KOPT-K1 (cell line): ENCODE measurements around the gene WDR70.
"Not testable (repeated sequence)": the region's sequence is repeated elsewhere in the genome, so short reads cannot be mapped to it uniquely, and the experiment has no call there.

ENCODE experiments used
- H3K27ac ChIP-seq: fragments of 200-600 bp; sonication (generic); 2 replicates; pipeline ENCODE4 v1.5.1; 2016; ENCODE audit warnings: antibody characterized with exemption, mild to moderate bottlenecking, low read depth, low read length; ENCODE audit not compliant: poor library complexity, severe bottlenecking
- H3K36me3 ChIP-seq: fragments of 200-600 bp; sonication (generic); 2 replicates; pipeline ENCODE4 v1.5.1; 2017; ENCODE audit warnings: antibody characterized with exemption, mild to moderate bottlenecking, low read length, moderate library complexity; ENCODE audit not compliant: insufficient read depth
- H3K9me3 ChIP-seq: fragments of 200-600 bp; sonication (generic); 2 replicates; pipeline ENCODE4 v1.5.1; 2017; ENCODE audit warnings: antibody characterized with exemption, low read length, mild to moderate bottlenecking; ENCODE audit not compliant: insufficient read depth, poor library complexity, severe bottlenecking

WDR70 gene

DNA sequence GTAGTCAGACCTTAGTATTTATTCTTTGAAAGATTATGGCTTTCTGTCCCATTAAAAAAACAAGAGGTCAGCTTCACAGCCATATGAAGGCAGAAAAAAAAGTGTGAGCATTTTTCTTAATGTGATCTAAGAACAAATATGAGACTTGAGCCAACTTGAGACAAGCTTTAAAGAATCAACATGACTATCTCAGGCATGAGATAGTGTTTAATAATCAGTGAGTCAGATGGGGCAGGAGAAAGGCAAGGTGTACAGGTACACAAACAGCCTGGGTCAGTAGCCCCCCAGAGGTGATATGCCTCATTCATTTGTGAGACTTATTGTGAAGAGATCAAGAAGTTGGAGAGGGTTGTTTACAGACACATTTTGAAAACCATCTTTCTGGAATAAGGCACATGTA, 377.1 kb downstream of the WDR70 start:
- Histone ChIP-seq H3K27ac (no peak overlapping the region), H3K36me3 (no peaks in the 10 kb centered on the region), H3K9me3 (no peaks in the 10 kb centered on the region)

GRCh38 chr5:37757980-37758582, 379.0 kb downstream of the WDR70 start:
- Histone ChIP-seq H3K27ac (no peak overlapping the region), H3K36me3 (no peaks in the 10 kb centered on the region), H3K9me3 (no peaks in the 10 kb centered on the region)

DNA sequence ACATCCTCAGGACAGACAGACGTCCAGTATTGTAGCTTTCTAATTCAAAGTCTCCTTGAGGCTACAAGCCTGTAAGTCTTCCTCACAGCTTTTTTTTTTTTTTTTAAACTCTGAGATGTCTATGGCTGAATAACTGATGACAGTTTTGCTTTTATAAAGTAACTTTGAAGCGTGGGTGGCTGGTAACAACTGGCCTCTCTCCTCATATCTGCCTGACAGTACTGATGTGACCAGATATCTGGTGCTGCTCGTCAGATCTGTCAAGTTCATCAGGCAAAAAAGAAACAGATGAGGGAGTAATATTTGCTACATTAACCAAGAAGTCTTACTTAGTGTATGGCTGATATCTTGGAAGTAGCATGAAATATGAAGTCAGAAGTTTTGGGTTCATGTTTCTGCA, 388.1 kb downstream of the WDR70 start:
- H3K27ac ChIP-seq: no peak overlapping the region
- H3K36me3 ChIP-seq: no peaks in the 10 kb centered on the region
- H3K9me3 ChIP-seq: no peaks in the 10 kb centered on the region

- Histone ChIP-seq H3K36me3 (no peaks in the 10 kb centered on the region), H3K9me3 (no peaks in the 10 kb centered on the region)
Measured at GRCh38 chr5:37767961-37768360, 388.8 kb downstream of the WDR70 start.

DNA sequence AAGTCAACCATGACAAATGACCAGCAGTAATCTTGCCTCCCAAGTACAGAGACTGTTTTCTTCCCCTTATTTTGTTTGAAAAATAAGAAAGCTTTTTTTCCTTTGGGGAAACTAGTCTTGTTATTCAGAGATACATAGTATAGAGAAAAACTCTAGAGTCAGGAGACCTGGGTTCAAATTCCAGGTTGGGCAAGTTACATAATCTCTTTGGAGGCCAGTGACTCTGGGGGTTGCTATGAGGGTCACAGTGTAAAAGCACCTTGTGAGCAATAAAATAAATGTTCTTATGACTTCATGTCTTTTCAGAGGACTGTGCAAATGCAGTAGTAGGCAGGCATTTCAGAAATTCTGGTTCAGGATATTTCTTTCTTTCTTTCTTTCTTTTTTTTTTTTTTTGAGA, 389.3 kb downstream of the WDR70 start:
- H3K9me3 ChIP-seq: no peaks in the 10 kb centered on the region
- no peaks in the 10 kb centered on the region for H3K36me3 ChIP-seq
- H3K27ac ChIP-seq: no peak overlapping the region

More at GRCh38 chr5:37767961-37768360, 388.8 kb downstream of the WDR70 start:
- H3K27ac ChIP-seq: no peak overlapping the region

GRCh38 chr5:37769108-37769507, 390.0 kb downstream of the WDR70 start:
- Histone ChIP-seq H3K9me3 (no peaks in the 10 kb centered on the region), H3K36me3 (no peaks in the 10 kb centered on the region), H3K27ac (no peak overlapping the region)

- H3K36me3 ChIP-seq: no peaks in the 10 kb centered on the region
- H3K9me3 ChIP-seq: peaks cover 7% of the 10 kb centered on the region
- H3K27ac ChIP-seq: no peak overlapping the region
Measured at GRCh38 chr5:37769840-37770239, 390.7 kb downstream of the WDR70 start.

DNA sequence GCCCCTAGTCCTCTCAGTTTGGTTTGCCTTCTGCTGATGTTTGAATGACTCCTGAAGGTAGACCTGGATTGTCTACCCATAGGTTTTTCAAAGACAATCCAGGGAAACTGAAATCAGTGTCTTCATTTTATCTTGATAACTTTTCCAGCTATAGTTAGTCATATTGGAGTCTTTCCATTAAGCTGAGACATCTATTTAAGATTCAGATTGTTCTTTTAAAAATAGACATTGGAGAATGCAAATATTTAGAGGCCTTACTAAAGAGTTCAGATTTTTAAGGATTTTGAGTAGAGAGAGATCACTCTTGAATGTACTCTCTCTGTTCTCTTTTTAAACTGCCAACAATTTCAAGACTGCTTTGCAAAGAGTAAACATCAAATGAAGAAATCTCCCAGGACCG, 391.7 kb downstream of the WDR70 start:
- Histone ChIP-seq H3K36me3 (no peaks in the 10 kb centered on the region), H3K27ac (no peak overlapping the region), H3K9me3 (peaks cover 15% of the 10 kb centered on the region)

DNA sequence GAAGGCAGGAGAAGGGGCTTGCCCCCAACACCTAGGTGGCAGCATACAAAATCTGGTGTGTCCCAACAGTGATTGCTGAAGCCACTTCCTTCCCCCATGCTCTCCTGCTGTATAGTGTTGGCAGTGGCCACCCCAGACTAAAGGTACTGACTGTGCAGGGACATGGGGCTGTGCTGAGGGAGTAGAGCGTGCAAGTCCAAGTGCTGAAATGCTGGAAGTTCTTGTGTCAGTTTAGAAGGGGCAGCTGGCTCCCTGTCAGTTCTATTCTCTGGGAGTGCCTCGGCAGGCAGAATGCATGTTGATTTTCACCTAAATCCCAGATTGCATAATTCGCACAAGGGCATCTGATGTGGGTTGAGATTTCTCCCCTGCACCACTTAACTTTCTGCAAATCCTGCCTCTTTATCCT, 392.1 kb downstream of the WDR70 start:
- no peaks in the 10 kb centered on the region for H3K36me3 ChIP-seq
- H3K27ac ChIP-seq: no peak overlapping the region
- H3K9me3 ChIP-seq: peaks cover 15% of the 10 kb centered on the region

DNA sequence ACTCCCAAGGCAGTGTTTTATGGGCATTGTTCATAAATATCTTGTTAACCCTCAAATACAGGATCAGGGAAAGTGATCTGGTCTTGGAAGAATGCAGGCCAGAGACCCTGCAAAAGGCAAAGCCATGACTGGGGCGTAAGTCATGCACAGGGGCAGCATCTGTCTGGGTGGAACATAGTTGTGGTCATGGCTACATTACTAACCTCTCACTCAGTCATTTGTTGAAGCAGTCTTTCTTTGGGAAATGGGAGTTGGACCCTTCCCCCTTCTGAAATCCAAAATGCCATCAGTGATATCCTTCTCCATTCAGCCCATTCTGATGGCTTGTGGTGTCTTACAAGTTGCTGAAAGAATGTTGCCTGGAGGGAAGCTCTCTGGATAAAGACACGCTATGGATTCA, 392.6 kb downstream of the WDR70 start:
- Histone ChIP-seq H3K36me3 (no peaks in the 10 kb centered on the region), H3K9me3 (peaks cover 15% of the 10 kb centered on the region), H3K27ac (no peak overlapping the region)

DNA sequence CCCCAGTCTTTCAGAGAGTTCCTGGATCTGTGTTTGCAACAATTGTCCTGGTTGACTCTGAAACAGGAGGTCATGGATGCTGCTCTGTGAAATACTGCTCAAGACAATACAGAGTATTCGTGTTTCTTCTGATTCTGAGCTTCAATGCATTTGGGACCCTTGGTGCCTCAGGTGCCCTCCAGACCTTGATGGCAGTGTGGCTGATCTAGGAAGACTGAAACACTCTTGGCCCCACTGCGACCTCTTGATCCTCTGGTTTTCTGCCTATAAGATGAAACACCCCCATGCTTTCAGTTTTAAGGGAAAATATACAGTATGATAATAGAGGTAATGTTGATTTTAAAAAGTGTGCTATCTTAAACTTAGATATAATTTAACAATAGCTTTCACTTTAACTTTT, 393.1 kb downstream of the WDR70 start:
- Histone ChIP-seq H3K27ac (no peak overlapping the region), H3K36me3 (no peaks in the 10 kb centered on the region), H3K9me3 (peaks cover 15% of the 10 kb centered on the region)

DNA sequence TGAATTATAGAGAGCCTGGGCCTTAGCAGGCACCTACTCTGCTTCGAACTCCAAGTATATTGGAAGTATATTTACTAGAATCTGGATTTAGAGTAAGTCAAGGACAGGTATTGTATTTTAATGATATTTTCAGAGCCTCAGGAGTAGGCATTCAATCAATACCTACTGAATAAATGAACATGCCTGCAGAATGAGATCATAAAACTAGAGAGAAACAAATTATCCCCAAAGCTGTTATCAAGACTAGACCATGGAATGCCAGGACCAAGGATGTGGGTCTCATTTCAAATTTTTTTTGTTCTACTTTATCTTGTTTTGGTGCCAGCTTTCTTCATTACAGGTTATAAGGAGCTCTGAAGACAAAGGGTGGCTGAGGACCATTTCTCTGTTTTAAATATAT, 394.7 kb downstream of the WDR70 start:
- H3K27ac ChIP-seq: no peak overlapping the region
- H3K9me3 ChIP-seq: peaks cover 15% of the 10 kb centered on the region
- no peaks in the 10 kb centered on the region for H3K36me3 ChIP-seq

- Histone ChIP-seq H3K36me3 (no peaks in the 10 kb centered on the region), H3K27ac (no peak overlapping the region), H3K9me3 (peaks cover 15% of the 10 kb centered on the region)
Measured at GRCh38 chr5:37774912-37775483, 395.9 kb downstream of the WDR70 start.

- Histone ChIP-seq H3K27ac (no peak overlapping the region), H3K9me3 (peaks cover 15% of the 10 kb centered on the region)
Measured at GRCh38 chr5:37776826-37777225, 397.7 kb downstream of the WDR70 start.

DNA sequence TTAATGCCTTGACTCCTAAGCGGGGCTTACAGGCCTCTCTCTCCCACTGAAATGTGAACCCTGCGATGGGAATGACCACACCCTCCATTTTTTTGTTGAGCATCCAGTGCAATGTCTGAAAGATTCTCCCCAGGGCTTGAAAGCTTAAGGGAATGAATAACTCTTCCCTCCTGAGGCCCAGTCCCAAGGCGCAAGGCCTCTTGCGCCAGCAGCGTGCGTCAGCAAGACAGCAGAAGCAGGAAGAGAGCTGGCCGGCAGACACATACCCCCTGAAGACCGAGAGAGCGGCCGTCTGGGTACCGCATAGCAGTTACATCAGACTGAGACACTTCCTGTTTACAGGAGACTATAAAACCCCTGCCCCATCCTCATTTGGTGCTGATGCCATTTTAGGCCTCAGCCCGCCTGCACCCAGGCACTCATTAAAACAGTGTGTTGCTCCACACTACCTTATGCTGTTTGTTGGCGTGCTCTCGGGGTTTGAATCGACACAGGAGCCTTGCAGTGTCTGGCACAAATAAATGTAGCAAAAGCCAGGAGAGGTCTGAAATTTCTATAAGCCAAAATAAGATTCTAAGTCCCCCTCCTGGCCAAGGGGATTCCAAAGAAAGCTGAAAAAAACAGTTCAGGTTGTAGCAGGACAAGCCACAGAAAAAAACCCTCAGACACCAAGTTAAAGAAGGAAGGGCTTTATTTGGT, 398.5 kb downstream of the WDR70 start:
- Histone ChIP-seq H3K36me3 (no peaks in the 10 kb centered on the region), H3K9me3 (peaks cover 15% of the 10 kb centered on the region), H3K27ac (no peak overlapping the region)

More at GRCh38 chr5:37776826-37777225, 397.7 kb downstream of the WDR70 start:
- H3K36me3 ChIP-seq: no peaks in the 10 kb centered on the region

DNA sequence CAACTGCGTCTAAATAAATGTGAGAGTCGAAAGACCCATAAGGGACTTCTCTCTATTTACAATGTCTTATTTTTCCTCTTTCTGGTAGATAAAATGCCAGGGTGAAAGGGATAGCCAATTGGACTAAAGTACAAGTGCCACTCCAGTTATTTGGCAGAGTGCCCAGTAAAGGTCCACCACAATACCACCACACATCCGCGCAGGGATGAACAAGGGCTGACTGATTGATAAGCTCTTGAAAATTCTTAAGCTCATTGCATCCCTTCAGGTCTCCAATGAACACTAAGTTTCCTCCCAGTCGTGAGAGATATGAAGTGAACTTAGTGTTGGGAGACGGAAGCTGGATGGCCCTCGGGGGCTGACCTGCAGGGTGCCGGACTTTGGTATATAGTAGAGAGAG, 402.3 kb downstream of the WDR70 start:
- not testable (repeated sequence) for H3K27ac ChIP-seq, H3K9me3 ChIP-seq, H3K36me3 ChIP-seq
